Activated CD4-positive, CD25-positive, alpha-beta regulatory T cell treated with anti-CD3 and anti-CD28 coated beads, Interleukin-2, amount 50 U/mL, for 72 hours (primary cell): ENCODE results near the gene FOXRED1.
"Not testable (repeated sequence)": the region's sequence is repeated elsewhere in the genome, so short reads cannot be mapped to it uniquely, and the experiment has no call there.

Source experiments
- DNase-seq: peaks from one replicate; pipeline ENCODE4 v3.0.0; 2021

The FOXRED1 gene

GRCh38 chr11:126277780-126278179 lies 8.8 kb downstream of the FOXRED1 start:
- DNase-seq = no peak

DNA sequence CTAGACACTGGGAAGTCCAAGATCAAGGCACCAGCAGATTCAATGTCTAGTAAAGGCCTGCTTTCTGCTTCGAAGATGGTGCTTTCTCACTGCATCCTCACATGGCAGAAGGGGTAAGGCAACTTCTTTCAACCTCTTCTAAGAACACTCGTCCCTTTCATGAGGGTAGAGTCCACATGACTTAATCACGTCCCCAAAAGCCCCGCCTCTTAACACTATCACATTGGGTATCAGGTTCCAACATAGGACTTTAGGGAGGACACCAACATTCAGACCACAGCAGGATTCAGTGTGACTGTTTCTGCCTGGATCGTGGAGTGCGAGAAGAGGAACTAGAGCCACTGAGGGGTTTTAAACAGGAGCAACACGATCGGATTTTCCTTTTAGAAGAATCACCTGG lies 10.2 kb downstream of the FOXRED1 start:
- DNase-seq = no peak

DNA sequence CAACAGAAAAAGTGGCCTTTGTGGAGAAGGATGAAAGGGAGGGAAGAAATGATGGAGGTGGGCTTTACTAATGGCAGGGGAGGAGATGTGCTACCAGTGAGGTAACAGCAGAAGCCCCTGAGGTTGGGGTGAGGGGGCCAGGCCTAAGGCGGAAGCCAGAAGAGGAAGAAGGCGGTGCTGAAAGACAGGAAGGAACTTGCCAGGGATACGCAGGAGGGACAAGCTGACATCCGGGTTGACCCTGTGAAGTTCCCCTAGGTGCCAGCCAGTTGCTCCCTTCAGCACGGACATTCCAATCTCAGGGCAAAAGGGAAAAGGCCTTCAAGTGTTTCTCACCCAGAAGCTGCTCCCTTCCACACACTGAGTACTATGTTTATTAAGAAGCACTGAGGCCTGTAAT lies 11.6 kb downstream of the FOXRED1 start:
- DNase-seq = no peak

DNA sequence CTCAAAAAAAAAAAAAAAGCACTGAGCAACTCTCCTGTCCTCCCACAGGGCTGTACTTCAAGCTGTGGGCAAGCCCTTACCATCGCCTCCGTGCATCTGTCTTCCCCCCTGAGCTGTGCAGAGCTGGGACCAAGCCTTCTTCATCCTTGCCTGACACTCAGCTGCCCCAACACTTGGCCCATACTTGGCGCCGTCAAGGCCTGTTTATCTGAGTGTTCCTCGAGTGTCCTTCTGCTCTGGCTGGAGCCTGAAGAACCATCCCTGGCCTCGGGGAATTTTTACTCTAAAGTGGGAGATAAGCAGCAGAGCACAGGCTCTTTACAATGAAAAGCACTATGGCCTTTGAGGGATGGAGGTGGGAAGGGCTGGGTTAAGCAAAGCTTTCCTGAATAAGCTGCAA lies 12.3 kb downstream of the FOXRED1 start:
- no peak for DNase-seq

- no peak for DNase-seq
Measured at GRCh38 chr11:126281666-126282175, 12.8 kb downstream of the FOXRED1 start.

- DNase-seq = peak; percentile 42
Measured at GRCh38 chr11:126282361-126282735, 13.4 kb downstream of the FOXRED1 start.

DNA sequence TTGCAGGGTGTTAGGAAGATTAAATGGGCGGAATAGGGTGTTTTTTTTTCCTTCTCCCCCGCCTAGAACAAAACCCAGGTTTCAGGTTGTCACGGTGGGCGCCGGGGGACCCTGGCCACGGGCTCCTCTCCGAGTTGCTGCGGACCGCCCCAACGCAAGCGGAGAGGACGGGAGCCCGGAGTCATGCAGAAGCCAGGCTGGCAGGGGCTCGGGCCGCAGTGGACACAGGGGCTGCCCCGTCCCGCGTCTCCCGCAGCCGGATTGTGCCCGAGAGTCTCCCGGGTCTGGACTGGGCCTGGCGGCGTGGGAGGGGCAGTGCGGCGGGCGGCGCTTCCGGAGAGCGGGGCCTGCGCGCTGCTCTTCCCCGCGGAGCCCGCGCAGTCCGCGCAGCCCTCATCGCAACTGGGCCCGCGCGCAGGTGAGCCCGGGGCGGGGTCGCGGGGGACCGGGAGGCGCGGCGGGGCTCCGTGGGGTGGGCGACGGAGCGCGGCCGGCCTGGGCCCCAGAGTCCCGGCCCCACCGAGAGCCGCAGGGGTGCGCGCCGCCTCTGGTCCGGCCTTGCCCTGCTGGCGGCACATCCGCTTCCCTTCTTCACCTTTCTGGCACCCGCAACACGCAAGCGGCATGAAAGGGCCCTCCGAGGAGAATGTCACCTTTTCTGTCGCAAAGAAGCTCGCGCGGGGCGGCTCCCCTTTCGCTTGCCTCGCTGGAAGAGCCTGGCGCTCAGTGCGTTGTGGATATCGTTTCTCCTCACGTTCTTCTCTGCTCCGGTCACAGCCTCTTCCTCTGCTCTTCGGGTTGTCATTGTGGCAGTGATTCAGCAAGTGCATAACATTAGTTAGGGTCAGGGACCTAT lies 14.0 kb downstream of the FOXRED1 start, which contains the start of gene TIRAP:
TSS of gene TIRAP (plus strand) at position 358 of the 856 bp plus-strand sequence. CDS start 7,802 bp downstream, outside the sequence.
- DNase-seq = peak; percentile 75

- DNase-seq = peak; percentile 74
Measured at GRCh38 chr11:126284829-126285228, 15.9 kb downstream of the FOXRED1 start.

- DNase-seq = no peak
Measured at GRCh38 chr11:126288237-126288636, 19.3 kb downstream of the FOXRED1 start.

GRCh38 chr11:126290887-126291286 lies 21.9 kb downstream of the FOXRED1 start:
- DNase-seq = no peak

GRCh38 chr11:126293726-126294125 lies 24.8 kb downstream of the FOXRED1 start:
- DNase-seq = no peak

DNA sequence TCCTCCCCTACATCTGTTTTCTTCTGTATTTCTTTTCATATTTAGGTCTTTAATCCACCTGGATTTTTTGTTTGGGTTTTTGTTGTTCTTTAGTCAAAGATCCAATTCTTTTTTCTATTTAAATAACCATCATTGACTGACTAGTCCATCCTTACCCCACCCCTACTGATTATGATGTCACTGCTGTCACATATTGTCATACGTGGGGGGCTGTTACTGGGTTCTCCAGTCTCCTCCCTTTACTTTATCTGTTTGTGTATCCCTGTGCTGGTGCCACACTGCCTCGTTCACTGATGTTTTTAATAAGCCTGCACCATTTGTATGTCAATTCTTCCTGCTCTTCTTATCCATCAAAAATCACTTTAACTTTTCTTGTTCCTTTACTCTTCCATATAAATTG lies 28.1 kb downstream of the FOXRED1 start:
- no peak for DNase-seq

DNA sequence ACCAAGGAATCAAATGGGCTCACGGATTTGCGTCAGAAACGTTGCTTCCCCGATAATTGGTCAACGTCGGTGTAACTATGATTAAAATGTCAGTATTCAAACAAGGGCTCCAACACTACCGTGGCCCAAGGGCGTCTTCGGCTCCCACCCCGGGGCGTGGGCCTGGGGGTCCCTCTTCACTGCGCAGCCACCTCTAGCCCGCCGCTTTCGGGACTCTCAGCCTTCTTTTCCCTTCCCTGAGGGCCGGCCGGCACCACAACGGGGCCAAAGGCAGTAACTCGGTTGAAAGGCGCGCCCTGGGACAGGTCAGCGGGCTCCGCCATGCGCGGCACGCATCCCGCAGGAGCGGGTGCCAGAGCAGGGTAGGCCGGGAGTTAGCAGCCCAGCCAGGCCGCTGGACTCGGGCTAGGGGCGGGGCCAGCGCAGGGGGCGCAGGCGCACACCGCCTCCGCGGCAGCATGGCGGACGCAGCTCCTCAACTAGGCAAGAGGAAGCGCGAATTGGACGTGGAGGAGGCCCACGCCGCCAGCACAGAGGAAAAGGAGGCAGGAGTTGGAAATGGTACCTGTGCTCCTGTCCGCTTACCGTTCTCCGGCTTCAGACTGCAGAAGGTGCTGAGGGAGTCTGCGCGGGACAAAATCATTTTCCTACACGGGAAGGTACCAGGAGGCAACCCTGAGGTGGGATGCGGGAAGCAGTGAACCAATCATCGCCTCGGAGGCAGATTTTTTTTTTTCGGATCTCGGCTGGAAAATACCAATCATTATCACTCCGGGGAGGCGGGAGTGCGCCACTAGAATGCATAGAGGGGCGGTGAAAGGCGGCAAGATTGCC lies 34.9 kb downstream of the FOXRED1 start, which contains the start of gene DCPS:
TSS of gene DCPS (plus strand) at position 438 of the 834 bp plus-strand sequence. CDS start at position 459, 21 bp downstream.
- DNase-seq = peak; percentile 90

- no peak for DNase-seq
Measured at GRCh38 chr11:126304457-126305075, 35.6 kb downstream of the FOXRED1 start.

- DNase-seq = no peak
Measured at GRCh38 chr11:126305699-126306098, 36.7 kb downstream of the FOXRED1 start.

- no peak for DNase-seq
Measured at GRCh38 chr11:126307706-126308105, 38.8 kb downstream of the FOXRED1 start.

- DNase-seq = no peak
Measured at GRCh38 chr11:126308271-126308671, 39.3 kb downstream of the FOXRED1 start.

- not testable (repeated sequence) for DNase-seq
Measured at GRCh38 chr11:126308771-126309170, 39.8 kb downstream of the FOXRED1 start.

GRCh38 chr11:126310200-126310991 lies 41.4 kb downstream of the FOXRED1 start:
- peak; percentile 50 for DNase-seq

DNA sequence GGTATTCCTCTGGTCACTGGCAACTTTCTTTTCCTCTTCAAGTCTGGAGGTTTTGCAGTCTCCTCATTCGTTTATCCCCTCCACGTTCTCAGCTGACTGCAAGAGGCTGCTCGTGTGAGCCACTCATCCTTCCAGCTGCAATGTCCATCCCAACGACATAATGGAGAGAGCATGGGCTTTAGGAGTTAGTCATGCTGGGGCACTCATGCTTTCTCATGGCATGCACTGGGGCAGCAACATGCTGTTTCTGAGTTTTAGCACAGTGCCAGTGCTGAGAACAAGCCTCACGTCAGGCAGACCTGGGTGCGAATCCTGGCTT lies 42.0 kb downstream of the FOXRED1 start:
- no peak for DNase-seq

- no peak for DNase-seq
Measured at GRCh38 chr11:126311401-126312291, 42.7 kb downstream of the FOXRED1 start.
